ENCODE data around the gene PROSER2.
"Not testable (repeated sequence)": the region's sequence is repeated elsewhere in the genome, so short reads cannot be mapped to it uniquely, and the experiment has no call there.

PROSER2 gene

DNA sequence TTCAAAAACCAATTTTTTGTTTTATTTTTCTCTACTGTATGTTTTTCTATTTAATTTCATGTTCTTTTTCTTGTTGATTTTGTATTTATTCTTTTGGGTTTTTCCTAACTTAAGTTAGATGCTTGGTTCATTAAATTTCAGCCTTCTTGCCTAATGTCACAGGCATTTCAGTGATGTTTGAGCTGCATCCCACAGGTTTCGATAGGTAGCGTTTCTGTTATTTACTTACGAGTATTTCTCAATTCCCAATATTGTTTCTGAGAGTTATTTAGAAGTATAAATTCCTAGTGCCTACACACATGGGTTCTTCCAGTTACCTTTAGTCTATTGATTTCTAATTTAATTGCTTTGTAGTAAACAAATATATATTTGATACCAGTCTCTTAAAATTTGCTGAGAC, 18.2 kb downstream of the PROSER2 start:
- TF ChIP-seq, protein P1, sequence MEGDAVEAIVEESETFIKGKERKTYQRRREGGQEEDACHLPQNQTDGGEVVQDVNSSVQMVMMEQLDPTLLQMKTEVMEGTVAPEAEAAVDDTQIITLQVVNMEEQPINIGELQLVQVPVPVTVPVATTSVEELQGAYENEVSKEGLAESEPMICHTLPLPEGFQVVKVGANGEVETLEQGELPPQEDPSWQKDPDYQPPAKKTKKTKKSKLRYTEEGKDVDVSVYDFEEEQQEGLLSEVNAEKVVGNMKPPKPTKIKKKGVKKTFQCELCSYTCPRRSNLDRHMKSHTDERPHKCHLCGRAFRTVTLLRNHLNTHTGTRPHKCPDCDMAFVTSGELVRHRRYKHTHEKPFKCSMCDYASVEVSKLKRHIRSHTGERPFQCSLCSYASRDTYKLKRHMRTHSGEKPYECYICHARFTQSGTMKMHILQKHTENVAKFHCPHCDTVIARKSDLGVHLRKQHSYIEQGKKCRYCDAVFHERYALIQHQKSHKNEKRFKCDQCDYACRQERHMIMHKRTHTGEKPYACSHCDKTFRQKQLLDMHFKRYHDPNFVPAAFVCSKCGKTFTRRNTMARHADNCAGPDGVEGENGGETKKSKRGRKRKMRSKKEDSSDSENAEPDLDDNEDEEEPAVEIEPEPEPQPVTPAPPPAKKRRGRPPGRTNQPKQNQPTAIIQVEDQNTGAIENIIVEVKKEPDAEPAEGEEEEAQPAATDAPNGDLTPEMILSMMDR (IDR thresholded peaks at IDR 0.05; ENCODE audit: control insufficient read depth, extremely low read depth, insufficient read depth), result no peak
- no peak overlapping the region for H3K4me3 ChIP-seq (ENCODE audit: low read depth, low read length)
- no peak for DNase-seq (ENCODE audit: low read depth)

DNA sequence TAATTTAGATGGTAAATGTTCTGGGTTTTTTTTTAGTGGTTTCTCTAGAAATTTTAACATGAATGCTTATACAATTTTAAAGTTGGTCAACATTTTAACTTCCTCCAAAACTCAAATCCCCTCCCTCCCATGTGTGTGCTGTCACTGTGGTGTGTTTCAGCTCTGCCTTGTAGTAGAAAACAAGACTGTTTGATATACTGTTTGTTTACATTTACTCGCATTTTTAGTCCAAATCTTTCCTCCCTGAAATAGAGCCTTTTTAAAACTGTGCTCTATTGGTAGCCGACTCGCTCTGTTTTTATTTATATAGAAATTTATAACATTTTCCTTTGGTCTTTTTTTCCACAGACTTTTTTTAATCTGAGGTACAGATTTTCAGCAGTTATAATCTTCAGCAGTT, 19.3 kb downstream of the PROSER2 start:
- TF ChIP-seq, protein P1 (IDR thresholded peaks at IDR 0.05; ENCODE audit: control insufficient read depth, extremely low read depth, insufficient read depth), result no peak
- no peak overlapping the region for H3K4me3 ChIP-seq (ENCODE audit: low read depth, low read length)
- DNase-seq (ENCODE audit: low read depth), result no peak

DNA sequence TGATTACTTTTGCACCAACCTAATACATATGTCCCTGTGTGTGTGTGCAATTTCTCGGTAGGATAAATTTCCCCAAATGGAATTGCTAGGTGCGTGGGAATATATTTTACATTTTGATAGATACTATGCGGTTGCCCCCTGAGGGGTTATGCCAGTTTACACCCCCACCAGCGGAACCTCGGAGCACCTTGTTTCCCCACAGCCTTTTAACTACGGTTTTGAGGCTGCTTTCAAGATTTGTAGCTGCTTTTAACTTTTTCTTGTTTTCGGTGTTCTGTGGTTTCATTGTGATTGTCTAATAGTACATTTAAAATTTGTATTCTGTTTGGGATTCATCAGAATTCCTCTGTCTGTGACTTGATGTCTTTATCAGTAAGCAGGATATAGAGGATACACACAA, 22.0 kb downstream of the PROSER2 start:
- H3K4me3 ChIP-seq (ENCODE audit: low read depth, low read length), result no peak overlapping the region
- TF ChIP-seq, protein P1 (IDR thresholded peaks at IDR 0.05; ENCODE audit: control insufficient read depth, extremely low read depth, insufficient read depth), result no peak
- DNase-seq (ENCODE audit: low read depth), result no peak

DNA sequence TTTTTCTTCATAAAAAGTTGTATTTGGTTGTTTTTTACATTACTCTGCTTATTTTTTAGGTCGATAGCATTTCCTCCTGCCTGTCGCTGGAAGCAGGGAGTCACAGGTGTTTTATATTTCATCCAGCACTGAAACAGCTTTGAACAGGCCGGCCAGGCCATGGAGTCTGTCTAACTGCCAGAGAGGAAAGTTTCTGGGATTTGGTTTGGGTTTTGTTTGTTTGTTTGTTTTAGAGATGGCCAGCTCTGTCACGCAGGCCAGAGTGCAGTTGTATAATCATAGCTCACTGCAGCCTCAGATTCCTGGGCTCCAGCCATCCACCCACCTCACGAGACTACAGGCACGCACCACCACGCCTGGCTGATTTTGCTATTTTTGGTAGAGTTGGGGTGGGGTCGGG, 23.4 kb downstream of the PROSER2 start:
- no peak for DNase-seq (ENCODE audit: low read depth)
- TF ChIP-seq, protein P1 (IDR thresholded peaks at IDR 0.05; ENCODE audit: control insufficient read depth, extremely low read depth, insufficient read depth), result no peak
- no peak overlapping the region for H3K4me3 ChIP-seq (ENCODE audit: low read depth, low read length)

DNA sequence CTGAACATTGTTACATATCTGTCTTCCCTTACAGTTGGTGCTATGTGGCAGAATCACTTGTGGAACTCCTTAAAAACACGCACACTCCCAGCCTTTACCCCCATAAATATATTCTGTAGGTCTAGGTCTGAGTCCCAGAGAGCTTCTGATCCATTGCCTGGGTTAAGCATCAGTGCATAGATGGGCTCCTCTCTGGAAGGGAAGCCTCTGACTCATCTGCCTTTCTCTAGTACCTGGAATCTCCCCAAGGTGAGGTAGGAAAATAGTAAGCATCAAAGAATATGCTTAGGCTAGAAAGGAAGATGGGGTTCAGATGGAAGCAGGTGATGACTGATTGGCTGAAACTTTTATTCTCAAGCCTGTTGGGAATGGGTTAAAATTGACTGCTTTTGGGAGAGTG, 26.1 kb downstream of the PROSER2 start:
- TF ChIP-seq, protein P1 (IDR thresholded peaks at IDR 0.05; ENCODE audit: control insufficient read depth, extremely low read depth, insufficient read depth), result no peak
- H3K4me3 ChIP-seq (ENCODE audit: low read depth, low read length), result no peak overlapping the region
- no peak for DNase-seq (ENCODE audit: low read depth)

DNA sequence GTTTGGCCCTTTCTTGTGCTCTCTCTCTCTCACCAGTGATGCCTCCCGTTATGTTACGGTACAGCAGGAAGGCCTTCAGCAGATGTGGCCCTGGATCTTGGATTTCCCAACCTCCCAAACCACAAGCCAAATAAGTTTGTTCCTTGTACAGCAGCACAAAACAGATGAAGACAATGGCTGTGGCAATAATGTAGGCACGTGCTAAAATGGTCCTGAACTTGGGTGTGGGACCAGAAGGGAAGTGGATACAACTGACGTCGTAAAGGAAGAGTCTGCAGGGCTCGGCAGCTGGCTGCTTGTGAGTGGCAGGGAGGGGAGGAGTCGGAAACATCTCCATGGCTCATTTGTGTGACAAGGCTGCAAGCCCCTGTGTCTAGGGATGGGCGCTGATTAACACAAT, 26.8 kb downstream of the PROSER2 start:
- H3K4me3 ChIP-seq (ENCODE audit: low read depth, low read length), result no peak overlapping the region
- TF ChIP-seq, protein P1 (IDR thresholded peaks at IDR 0.05; ENCODE audit: control insufficient read depth, extremely low read depth, insufficient read depth), result no peak
- DNase-seq (ENCODE audit: low read depth), result no peak

DNA sequence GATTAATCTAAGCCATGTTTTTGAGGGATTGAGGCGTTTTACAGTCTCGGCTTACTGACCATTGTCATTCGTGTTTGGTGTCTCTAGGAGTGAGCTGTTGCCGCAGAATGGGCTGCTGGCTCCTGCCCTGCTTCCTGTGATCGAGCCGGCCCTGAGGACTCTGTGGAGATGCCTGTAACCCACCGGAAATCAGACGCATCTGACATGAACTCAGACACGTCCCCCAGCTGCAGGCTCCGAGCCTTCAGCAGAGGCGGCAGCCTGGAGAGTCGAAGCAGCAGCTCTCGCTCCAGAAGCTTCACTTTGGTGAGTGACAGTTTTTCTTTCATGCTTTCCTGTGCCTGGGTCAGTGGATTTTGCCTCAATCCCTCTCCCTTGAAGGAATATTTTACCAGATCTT, 28.8 kb downstream of the PROSER2 start:
- TF ChIP-seq, protein P1 (IDR thresholded peaks at IDR 0.05; ENCODE audit: control insufficient read depth, extremely low read depth, insufficient read depth), result no peak
- no peak overlapping the region for H3K4me3 ChIP-seq (ENCODE audit: low read depth, low read length)
- no peak for DNase-seq (ENCODE audit: low read depth)

DNA sequence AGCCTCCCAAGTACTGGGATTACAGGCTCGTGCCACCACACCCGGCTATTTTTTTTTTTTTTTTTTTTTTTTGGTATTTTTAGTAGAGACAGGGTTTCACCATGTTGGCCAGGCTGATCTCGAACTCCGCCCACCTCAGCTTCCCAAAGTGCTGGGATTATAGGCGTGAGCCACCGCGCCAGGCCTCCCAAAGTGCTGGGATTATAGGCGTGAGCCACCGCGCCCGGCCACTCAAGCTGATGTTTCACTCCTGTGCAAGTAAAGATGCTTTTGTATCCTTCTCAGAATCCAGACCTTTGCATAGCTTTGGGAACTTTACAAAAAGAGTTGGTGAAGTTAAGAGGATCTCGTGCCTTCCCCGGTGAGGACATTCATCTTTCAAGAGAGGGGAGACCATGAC, 29.5 kb downstream of the PROSER2 start:
- not testable (repeated sequence) for DNase-seq (ENCODE audit: low read depth); H3K4me3 ChIP-seq (ENCODE audit: low read depth, low read length)

Measured in LNCaP clone FGC (cell line).